ENCODE data around the gene STPG3. TPM values are rescaled to one million over a fixed set of nuclear protein-coding genes. Genes with fewer than 3 reads are reported as not detected.

STPG3 gene
- total and polyA plus RNA-seq, 7 donors: 0.08 TPM; not detected in 6

GRCh38 chr9:137279741-137280473, 28.8 kb downstream of the STPG3 start:
- ATAC-seq (no peak), DNase-seq (no peak)
- WGBS, 3 donors: 76 to 83% (median 81%) methylated on average over 35 to 41 of the region's 41 CpGs
- Histone ChIP-seq H3K9me3 (no peaks in the 10 kb centered on the region), H3K36me3 (ENCODE audit: insufficient read depth in 1 of 2, low read depth in 1 of 2) (no peaks in the 10 kb centered on the region), H3K27me3 (ENCODE audit: insufficient read depth in 3 of 3, low read length in 2 of 3) (peaks cover 0 to 48% (median 16%) of the 10 kb centered on the region in 3 donors), H3K4me3 (no peak overlapping the region), H3K27ac (no peak overlapping the region), H3K4me1 (peaks cover 30% of the 10 kb centered on the region)
- intact Hi-C loops (cut with DNase I): no loop called here
- TF ChIP-seq CTCF (IDR thresholded peaks at IDR 0.05): no peak

GRCh38 chr9:137280474-137281344, 29.6 kb downstream of the STPG3 start:
- H3K4me1 ChIP-seq: peaks cover 27% of the 10 kb centered on the region
- DNase-seq: peak in 1 of 2 donors; percentile 26
- 25 to 26% (median 26%) methylated on average over 60 to 85 of the region's 85 CpGs for WGBS, 3 donors
- H3K4me3 ChIP-seq: peak overlapping the region; percentile 18
- TF ChIP-seq CTCF (IDR thresholded peaks at IDR 0.05): peak; percentile 30
- no peak overlapping the region for H3K27ac ChIP-seq
- H3K27me3 ChIP-seq (ENCODE audit: insufficient read depth in 3 of 3, low read length in 2 of 3): peaks cover 0 to 48% (median 16%) of the 10 kb centered on the region in 3 donors
- peak; percentile 33 to 50 (median 37) for ATAC-seq
- intact Hi-C loops (cut with DNase I): no loop called here
- H3K36me3 ChIP-seq (ENCODE audit: insufficient read depth in 1 of 2, low read depth in 1 of 2): no peaks in the 10 kb centered on the region
- H3K9me3 ChIP-seq: no peaks in the 10 kb centered on the region

GRCh38 chr9:137281345-137282116, 30.4 kb downstream of the STPG3 start:
- Histone ChIP-seq H3K36me3 (ENCODE audit: insufficient read depth in 1 of 2, low read depth in 1 of 2) (no peaks in the 10 kb centered on the region), H3K9me3 (no peaks in the 10 kb centered on the region), H3K4me3 (peak overlapping the region; percentile 18), H3K27me3 (ENCODE audit: insufficient read depth in 3 of 3, low read length in 2 of 3) (peaks cover 0 to 42% (median 16%) of the 10 kb centered on the region in 3 donors), H3K27ac (no peak overlapping the region), H3K4me1 (peaks cover 19% of the 10 kb centered on the region)
- DNase-seq (no peak), ATAC-seq (no peak)
- no peak for TF ChIP-seq CTCF (IDR thresholded peaks at IDR 0.05)
- 32 to 52% (median 40%) methylated on average over 17 to 39 of the region's 39 CpGs for WGBS, 3 donors
- intact Hi-C loops (cut with DNase I): no loop called here

GRCh38 chr9:137286975-137287383, 35.9 kb downstream of the STPG3 start:
- DNase-seq: peak; percentile 35 to 58
- Histone ChIP-seq H3K4me3 (no peak overlapping the region), H3K9me3 (no peaks in the 10 kb centered on the region), H3K27ac (no peak overlapping the region), H3K4me1 (no peaks in the 10 kb centered on the region), H3K27me3 (ENCODE audit: insufficient read depth in 3 of 3, low read length in 2 of 3) (peaks cover 0 to 15% (median 0%) of the 10 kb centered on the region in 3 donors), H3K36me3 (ENCODE audit: insufficient read depth in 1 of 2, low read depth in 1 of 2) (no peaks in the 10 kb centered on the region)
- intact Hi-C loops (cut with DNase I): no loop called here
- WGBS, 3 donors: 43 to 45% (median 44%) methylated on average over 14 of the region's 14 CpGs
- TF ChIP-seq CTCF (IDR thresholded peaks at IDR 0.05): peak; percentile 51
- peak; percentile 78 to 87 (median 83) for ATAC-seq
